GM12892 (cell line): ENCODE data around the gene KHNYN.

Source experiments
- POLR2A ChIP-seq: IDR thresholded peaks from 2 replicates; pipeline ENCODE4 v1.6.1; 2011; ENCODE audit warnings: low read depth, low read length, control low read depth
- POLR2AphosphoS5 ChIP-seq: IDR thresholded peaks from 2 replicates; pipeline ENCODE4 v1.6.1; 2011; ENCODE audit warnings: low read depth, low read length, control low read depth
- TAF1 ChIP-seq: IDR thresholded peaks from 2 replicates; pipeline ENCODE4 v1.6.1; 2011; ENCODE audit warnings: low read depth, mild to moderate bottlenecking, control low read depth, low read length, borderline replicate concordance

- TF ChIP-seq POLR2AphosphoS5 (no peak), POLR2A (no peak), TAF1 (no peak)
Measured at GRCh38 chr14:24392325-24393091, 37.2 kb upstream of the KHNYN start.
